RWPE1 (cell line): ENCODE data around the gene SKAP2.

Experiments used
- CTCF ChIA-PET: fragments of 350-600 bp; sonication (Branson Sonifier 250); formaldehyde crosslinking; extraction: SDS; loops from one replicate; lab custom pipeline; 2021; lab: Yijun Ruan, JAX
- POLR2A ChIA-PET: fragments of 400-600 bp; formaldehyde crosslinking; extraction: SDS; loops from one replicate; lab custom pipeline; 2020; ENCODE audit warnings: antibody characterized with exemption; ENCODE audit not compliant: low non-redundant PET; lab: Yijun Ruan, JAX
- DNase-seq: peaks from one replicate; pipeline ENCODE4 v3.0.0; 2012; ENCODE audit warnings: low spot score
- H3K27ac ChIP-seq: fragments of 450-650 bp; 2 replicates; pipeline ENCODE4 v1.5.1; 2017
- TF ChIP-seq, protein P1 (sequence below): fragments of 450-650 bp; conservative IDR thresholded peaks from 2 replicates; pipeline ENCODE4 v1.5.1; 2017; ENCODE audit warnings: low read depth, mild to moderate bottlenecking

SKAP2 gene

DNA sequence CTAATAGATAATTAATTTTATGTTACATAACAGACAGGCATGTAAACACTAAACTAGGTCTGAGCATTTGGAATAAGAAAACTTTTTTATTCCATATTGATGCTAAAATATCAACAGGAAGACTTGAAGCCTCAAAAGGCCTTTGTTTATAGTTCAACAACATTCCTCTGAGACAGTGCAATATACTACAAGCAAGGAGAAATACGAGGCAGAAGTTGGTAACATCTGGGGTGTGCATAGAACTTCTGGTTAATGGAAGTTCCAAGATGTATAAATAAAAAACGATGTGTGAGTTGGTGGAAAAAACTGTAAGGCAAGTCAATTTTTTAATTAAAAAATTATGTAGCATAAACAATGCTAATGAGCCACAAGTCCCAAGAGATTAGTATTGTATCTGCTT lies 139.6 kb downstream of the SKAP2 start:
- DNase-seq = no peak
- CTCF ChIA-PET = no interaction called here
- POLR2A ChIA-PET = no interaction called here
- no peak overlapping the region for H3K27ac ChIP-seq
- TF ChIP-seq, protein P1, sequence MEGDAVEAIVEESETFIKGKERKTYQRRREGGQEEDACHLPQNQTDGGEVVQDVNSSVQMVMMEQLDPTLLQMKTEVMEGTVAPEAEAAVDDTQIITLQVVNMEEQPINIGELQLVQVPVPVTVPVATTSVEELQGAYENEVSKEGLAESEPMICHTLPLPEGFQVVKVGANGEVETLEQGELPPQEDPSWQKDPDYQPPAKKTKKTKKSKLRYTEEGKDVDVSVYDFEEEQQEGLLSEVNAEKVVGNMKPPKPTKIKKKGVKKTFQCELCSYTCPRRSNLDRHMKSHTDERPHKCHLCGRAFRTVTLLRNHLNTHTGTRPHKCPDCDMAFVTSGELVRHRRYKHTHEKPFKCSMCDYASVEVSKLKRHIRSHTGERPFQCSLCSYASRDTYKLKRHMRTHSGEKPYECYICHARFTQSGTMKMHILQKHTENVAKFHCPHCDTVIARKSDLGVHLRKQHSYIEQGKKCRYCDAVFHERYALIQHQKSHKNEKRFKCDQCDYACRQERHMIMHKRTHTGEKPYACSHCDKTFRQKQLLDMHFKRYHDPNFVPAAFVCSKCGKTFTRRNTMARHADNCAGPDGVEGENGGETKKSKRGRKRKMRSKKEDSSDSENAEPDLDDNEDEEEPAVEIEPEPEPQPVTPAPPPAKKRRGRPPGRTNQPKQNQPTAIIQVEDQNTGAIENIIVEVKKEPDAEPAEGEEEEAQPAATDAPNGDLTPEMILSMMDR = no peak

DNA sequence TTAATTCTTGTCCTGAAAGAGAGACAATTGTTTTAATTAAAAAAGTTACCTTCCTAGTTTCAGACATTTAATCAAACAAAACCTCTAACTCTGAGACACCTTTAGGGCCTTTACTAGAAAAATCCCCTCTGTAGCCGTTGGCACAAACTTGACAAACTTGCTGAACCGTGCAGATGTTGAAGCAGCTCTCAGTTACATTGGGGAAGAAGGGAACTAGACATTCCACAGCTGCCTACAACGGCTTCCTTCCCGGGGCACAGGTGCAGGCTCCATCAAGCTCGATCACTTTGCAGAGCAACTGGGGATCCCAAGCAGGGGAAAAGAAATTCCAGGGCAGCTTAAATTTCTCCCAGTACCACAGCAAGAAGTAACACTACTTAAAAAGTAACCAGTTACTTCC lies 141.3 kb downstream of the SKAP2 start:
- TF ChIP-seq, protein P1 = no peak
- H3K27ac ChIP-seq = no peak overlapping the region
- ChIA-PET POLR2A (no interaction called here), CTCF (interaction anchor here (0.6 kb wide), 1 partner anchor 196 kb away, joined by 3 read pairs; no protein-coding TSS in a partner anchor)
- DNase-seq = no peak

DNA sequence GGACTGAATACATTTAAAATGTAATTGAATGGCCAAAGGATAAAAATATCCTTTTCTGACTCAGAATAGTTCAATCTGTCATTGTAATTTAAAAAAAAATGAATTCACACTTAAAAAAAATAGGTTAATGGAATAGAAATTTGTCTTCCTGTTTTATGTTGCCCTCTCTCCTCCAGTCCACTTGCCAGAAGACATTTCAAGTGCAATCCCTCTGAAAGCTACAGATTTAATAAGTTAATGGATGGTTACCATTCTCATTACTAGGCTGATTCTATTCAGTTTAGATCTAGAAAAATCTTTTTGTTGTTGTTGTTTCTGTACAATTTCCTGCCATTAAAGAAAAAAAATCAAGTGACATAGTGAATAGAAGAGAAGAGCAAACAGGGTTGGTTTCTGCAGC lies 142.9 kb downstream of the SKAP2 start:
- no peak for DNase-seq
- POLR2A ChIA-PET = no interaction called here
- no peak overlapping the region for H3K27ac ChIP-seq
- CTCF ChIA-PET = no interaction called here
- TF ChIP-seq, protein P1 = no peak

DNA sequence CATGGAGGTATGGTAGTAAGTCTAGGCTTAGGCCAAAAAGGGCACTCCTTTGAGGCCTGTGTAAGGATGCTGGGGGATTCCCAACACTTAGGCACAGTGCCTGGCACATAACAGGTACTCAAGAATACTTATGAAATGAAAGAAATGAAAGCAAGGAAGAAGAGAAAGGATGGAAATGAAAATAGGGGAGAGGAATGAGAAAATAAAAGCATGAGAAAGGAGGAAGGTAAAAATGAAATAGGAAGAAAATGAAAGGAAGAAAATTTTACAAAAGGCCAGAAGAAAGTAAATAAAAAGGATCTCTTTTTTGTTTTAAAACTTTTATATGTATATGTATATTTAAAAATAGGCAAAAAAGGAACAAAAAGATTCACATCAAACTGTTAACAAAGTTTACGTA lies 146.3 kb downstream of the SKAP2 start:
- CTCF ChIA-PET = no interaction called here
- TF ChIP-seq, protein P1 = no peak
- no peak for DNase-seq
- H3K27ac ChIP-seq = no peak overlapping the region
- POLR2A ChIA-PET = no interaction called here

DNA sequence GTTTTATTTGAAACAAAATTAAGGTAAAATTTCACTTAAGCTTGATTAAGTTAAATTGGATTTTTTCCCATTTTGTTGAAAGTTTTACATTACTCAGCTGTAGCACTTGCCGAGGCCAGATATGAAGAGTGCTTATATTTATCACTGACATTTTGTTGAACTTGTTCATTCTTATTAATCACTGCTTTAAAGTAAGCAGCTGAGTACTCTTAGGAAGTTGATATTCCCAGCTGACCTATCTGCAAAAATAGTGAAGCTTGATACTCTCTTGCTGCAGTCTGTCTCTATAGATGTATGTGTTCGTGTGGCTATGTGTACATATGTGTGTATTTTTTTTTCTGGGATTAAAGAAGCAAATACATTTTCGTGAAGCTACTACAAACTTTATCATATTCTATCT lies 150.0 kb downstream of the SKAP2 start:
- POLR2A ChIA-PET = no interaction called here
- no peak overlapping the region for H3K27ac ChIP-seq
- CTCF ChIA-PET = interaction anchor here (0.5 to 0.6 kb wide), 2 partner anchors 8 to 16 kb away, joined by 3 read pairs; no protein-coding TSS in a partner anchor
- TF ChIP-seq, protein P1 = no peak
- no peak for DNase-seq

DNA sequence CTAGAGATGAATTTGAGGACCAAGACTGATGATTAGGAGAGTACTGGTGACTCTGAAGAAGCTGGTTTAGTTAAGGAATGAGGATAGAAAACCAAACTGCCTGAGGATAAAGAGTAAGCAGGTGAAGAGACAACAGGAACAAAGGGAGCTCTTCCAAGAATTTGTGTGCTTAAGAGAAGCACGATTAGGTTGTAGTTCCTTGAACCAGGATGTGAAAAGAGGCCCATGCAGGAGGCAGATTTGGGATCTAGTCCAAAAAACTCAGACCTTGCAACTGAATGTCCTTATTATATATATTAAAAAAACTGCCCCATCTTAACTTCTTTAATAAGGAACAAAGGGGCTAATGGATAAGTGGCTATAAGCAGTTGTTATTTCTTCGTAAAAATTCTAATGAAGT lies 150.4 kb downstream of the SKAP2 start:
- H3K27ac ChIP-seq = no peak overlapping the region
- POLR2A ChIA-PET = no interaction called here
- CTCF ChIA-PET = interaction anchor here (0.5 kb wide), 1 partner anchor 15 kb away, joined by 3 read pairs; no protein-coding TSS in a partner anchor
- TF ChIP-seq, protein P1 = no peak
- DNase-seq = no peak
